ENCODE data around the gene PSMC1.

GRCh38 chr14:90268420-90268819 lies 12.1 kb downstream of the PSMC1 start:
- TF ChIP-seq SMAD1 (IDR thresholded peaks at IDR 0.05; ENCODE audit: low read depth, partially characterized antibody): no peak
- TF ChIP-seq ZBTB40 (IDR thresholded peaks at IDR 0.05; ENCODE audit: borderline replicate concordance): no peak
- TF ChIP-seq IRF4 (IDR thresholded peaks at IDR 0.05; ENCODE audit: low read depth, low read length): no peak
- TF ChIP-seq CTCF (IDR thresholded peaks at IDR 0.05 in 2 of 3, conservative IDR thresholded peaks at IDR 0.05 in 1 of 3; ENCODE audit: control insufficient read depth in 2 of 3, extremely low read depth in 1 of 3, insufficient read depth in 1 of 3, low read depth in 3 of 3, low read length in 3 of 3): no peak
- TF ChIP-seq TARDBP (IDR thresholded peaks at IDR 0.05; ENCODE audit: borderline replicate concordance): no peak
- no peak for TF ChIP-seq SKIL (IDR thresholded peaks at IDR 0.05; ENCODE audit: low read depth, poor library complexity, severe bottlenecking)
- no peak for TF ChIP-seq SRF (IDR thresholded peaks at IDR 0.05; ENCODE audit: low read depth in 2 of 2, low read length in 2 of 2)
